IPS-15b (cell line): Measurements from ENCODE around the gene ATL1.
"Not testable (repeated sequence)": the region's sequence is repeated elsewhere in the genome, so short reads cannot be mapped to it uniquely, and the experiment has no call there.

Experiments
- H3K27me3 ChIP-seq: one replicate; pipeline ENCODE4 v1.6.1; 2013; ENCODE audit warnings: low read length; ENCODE audit not compliant: control insufficient read depth, insufficient read depth
- H3K36me3 ChIP-seq: one replicate; pipeline ENCODE4 v1.6.1; 2013; ENCODE audit warnings: low read length; ENCODE audit not compliant: control insufficient read depth, insufficient read depth
- H3K4me1 ChIP-seq: one replicate; pipeline ENCODE4 v1.6.1; 2013; ENCODE audit warnings: mild to moderate bottlenecking, low read length; ENCODE audit not compliant: control insufficient read depth, insufficient read depth
- H3K4me3 ChIP-seq: one replicate; pipeline ENCODE4 v1.5.1; 2013; ENCODE audit warnings: low read depth, low read length
- H3K9ac ChIP-seq: one replicate; pipeline ENCODE4 v1.6.1; 2013; ENCODE audit warnings: low read depth, mild to moderate bottlenecking, low read length
- H3K9me3 ChIP-seq: one replicate; pipeline ENCODE4 v1.6.1; 2013; ENCODE audit warnings: mild to moderate bottlenecking, low read length; ENCODE audit not compliant: control insufficient read depth, insufficient read depth

Gene ATL1

DNA sequence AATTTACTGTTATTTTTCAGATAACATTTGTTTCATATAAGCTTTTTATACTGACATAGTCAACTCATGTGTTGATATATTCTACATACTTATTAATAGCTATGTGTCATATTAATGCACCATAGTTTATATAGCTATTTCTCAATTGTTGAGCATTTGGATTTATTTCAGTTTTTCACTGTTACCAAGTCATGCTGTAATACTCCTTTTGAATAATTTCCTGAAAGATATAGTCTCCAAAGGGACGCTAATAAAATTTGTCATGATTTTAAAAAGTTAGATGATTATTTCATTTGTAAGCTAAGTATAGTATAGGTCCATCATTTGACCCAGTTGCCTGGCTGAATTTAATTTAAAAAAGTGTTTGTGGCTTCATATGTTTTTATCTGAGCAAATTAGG lies 47.8 kb downstream of the ATL1 start:
- Histone ChIP-seq H3K4me3 (no peak overlapping the region), H3K36me3 (no peaks in the 10 kb centered on the region), H3K27me3 (no peaks in the 10 kb centered on the region), H3K4me1 (no peaks in the 10 kb centered on the region), H3K9ac (no peak overlapping the region), H3K9me3 (no peaks in the 10 kb centered on the region)

DNA sequence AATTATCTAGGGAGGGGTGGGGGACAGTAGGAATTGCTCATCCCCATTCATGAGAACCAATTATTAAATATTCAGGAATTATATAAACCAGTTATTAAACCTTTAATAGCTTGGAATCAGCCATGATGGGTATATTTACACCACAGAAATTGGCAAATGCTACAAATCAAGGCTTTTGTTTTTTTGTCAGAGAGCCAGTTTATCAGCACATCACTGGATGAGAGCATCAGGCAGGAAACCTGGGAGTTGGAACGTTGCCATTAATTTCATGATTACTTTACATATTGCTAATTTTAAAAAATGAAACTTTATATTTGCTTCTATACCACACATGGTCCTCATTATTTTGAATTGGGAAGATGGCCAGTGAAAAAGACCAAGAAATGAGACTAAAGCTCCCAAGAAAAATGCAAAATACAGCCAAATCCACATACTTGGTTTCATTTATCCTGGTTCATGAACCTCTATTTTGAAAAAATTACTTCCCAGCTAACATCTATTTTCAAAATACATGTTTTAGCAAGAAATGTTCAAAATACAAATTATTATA lies 48.4 kb downstream of the ATL1 start:
- no peak overlapping the region for H3K4me3 ChIP-seq
- H3K4me1 ChIP-seq = no peaks in the 10 kb centered on the region
- no peaks in the 10 kb centered on the region for H3K36me3 ChIP-seq
- no peak overlapping the region for H3K9ac ChIP-seq
- H3K9me3 ChIP-seq = no peaks in the 10 kb centered on the region
- H3K27me3 ChIP-seq = no peaks in the 10 kb centered on the region

GRCh38 chr14:50610465-50610864 lies 50.5 kb downstream of the ATL1 start:
- Histone ChIP-seq H3K36me3 (no peaks in the 10 kb centered on the region), H3K27me3 (no peaks in the 10 kb centered on the region), H3K9ac (no peak overlapping the region), H3K9me3 (no peaks in the 10 kb centered on the region), H3K4me3 (no peak overlapping the region), H3K4me1 (no peaks in the 10 kb centered on the region)

- Histone ChIP-seq H3K36me3 (no peaks in the 10 kb centered on the region), H3K4me1 (no peaks in the 10 kb centered on the region), H3K9me3 (no peaks in the 10 kb centered on the region), H3K4me3 (no peak overlapping the region), H3K27me3 (no peaks in the 10 kb centered on the region), H3K9ac (no peak overlapping the region)
Measured at GRCh38 chr14:50612806-50613205, 52.9 kb downstream of the ATL1 start.

GRCh38 chr14:50615056-50615455 lies 55.1 kb downstream of the ATL1 start:
- Histone ChIP-seq H3K27me3 (no peaks in the 10 kb centered on the region), H3K36me3 (no peaks in the 10 kb centered on the region), H3K9ac (no peak overlapping the region)

DNA sequence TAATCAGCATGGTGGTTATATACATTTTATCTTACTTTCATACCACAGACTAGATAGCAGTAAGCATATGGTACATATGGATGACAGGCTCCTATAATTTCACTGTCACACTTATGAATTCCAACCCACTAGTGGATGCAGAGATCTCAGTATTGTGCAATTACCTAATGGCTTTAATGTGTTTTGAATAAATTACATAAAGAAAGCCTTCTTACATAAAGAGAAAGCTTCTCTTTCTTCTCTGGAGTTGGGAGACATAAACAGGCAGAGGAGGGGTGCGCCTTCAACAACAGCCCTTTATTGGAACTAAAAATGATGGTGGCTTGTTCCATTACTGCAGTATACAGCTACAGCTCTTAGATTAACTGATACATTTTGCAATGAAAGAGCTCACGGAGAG lies 55.6 kb downstream of the ATL1 start:
- no peak overlapping the region for H3K9ac ChIP-seq
- no peaks in the 10 kb centered on the region for H3K9me3 ChIP-seq
- H3K27me3 ChIP-seq = no peaks in the 10 kb centered on the region
- no peaks in the 10 kb centered on the region for H3K36me3 ChIP-seq
- H3K4me3 ChIP-seq = no peak overlapping the region
- H3K4me1 ChIP-seq = no peaks in the 10 kb centered on the region

More at GRCh38 chr14:50615056-50615455, 55.1 kb downstream of the ATL1 start:
- Histone ChIP-seq H3K9me3 (no peaks in the 10 kb centered on the region), H3K4me1 (no peaks in the 10 kb centered on the region), H3K4me3 (no peak overlapping the region)

DNA sequence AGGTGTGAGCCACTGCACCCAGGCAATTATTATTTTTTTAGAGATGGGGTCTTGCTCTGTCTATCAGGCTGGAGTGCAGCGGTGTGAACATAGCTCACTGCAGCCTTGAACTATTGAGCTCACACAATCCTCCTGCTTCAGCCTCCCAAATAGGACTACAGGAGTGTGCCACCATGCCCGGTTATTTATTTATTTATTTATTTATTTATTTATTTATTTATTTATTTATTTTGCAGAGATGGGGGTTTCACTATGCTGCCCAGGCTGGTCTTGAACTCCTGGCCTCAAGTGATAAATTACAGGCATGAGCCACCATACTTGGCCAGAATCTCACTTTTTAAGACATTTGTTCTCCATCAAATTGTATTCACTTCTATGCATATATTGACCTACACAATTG lies 56.3 kb downstream of the ATL1 start:
- Histone ChIP-seq H3K9ac (no peak overlapping the region), H3K9me3 (no peaks in the 10 kb centered on the region), H3K4me3 (no peak overlapping the region), H3K4me1 (no peaks in the 10 kb centered on the region), H3K36me3 (no peaks in the 10 kb centered on the region), H3K27me3 (no peaks in the 10 kb centered on the region)

DNA sequence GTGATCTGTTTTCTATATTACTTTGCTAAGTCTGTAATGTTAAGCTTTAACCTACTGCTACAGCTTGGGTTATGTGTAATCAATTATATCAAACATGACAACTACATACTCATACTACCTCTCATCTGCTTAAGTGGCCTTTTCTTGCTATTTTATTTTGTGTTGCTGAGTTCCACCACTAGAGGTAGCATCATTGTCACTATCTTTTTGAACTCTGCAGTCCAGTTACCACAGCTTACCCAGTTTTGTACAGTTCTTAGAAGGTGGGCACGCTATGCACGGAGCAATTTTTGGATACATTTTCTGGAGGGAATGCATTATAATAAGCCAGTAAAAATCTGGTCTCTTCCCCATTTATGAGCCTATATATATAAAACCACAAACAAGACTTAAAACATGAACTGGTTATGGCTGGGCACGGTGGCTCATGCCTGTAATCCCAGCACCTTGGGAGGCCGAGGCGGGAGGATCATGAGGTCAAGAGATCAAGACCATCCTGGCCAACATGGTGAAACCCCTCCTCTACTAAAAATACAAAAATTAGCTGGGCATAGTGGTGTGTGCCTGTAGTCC lies 59.7 kb downstream of the ATL1 start:
- no peaks in the 10 kb centered on the region for H3K36me3 ChIP-seq
- H3K4me3 ChIP-seq = no peak overlapping the region
- H3K9ac ChIP-seq = no peak overlapping the region
- H3K9me3 ChIP-seq = no peaks in the 10 kb centered on the region
- H3K4me1 ChIP-seq = no peaks in the 10 kb centered on the region
- no peaks in the 10 kb centered on the region for H3K27me3 ChIP-seq

GRCh38 chr14:50620341-50620740 lies 60.4 kb downstream of the ATL1 start:
- Histone ChIP-seq H3K36me3 (no peaks in the 10 kb centered on the region), H3K9me3 (no peaks in the 10 kb centered on the region), H3K4me1 (no peaks in the 10 kb centered on the region), H3K4me3 (no peak overlapping the region), H3K27me3 (no peaks in the 10 kb centered on the region), H3K9ac (no peak overlapping the region)

DNA sequence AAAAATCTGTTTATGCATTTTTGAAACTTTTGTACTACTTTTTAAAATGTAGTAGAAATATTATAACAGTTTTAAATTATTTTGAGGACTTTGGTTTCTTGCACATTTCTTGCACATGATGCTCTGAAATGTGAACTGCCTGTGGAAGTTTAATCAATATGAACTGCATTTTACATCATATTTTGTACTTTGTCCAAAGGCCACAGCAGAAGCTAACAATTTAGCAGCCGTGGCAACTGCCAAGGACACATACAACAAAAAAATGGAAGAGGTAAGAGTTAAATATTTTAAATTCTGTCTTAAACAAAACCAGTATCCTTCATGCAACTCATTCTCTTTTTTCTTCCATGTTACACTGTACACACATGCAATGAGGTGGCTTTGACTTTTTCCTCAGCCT lies 63.0 kb downstream of the ATL1 start:
- Histone ChIP-seq H3K36me3 (no peaks in the 10 kb centered on the region), H3K27me3 (no peaks in the 10 kb centered on the region), H3K9ac (no peak overlapping the region), H3K4me1 (no peaks in the 10 kb centered on the region), H3K4me3 (no peak overlapping the region), H3K9me3 (no peaks in the 10 kb centered on the region)

GRCh38 chr14:50624447-50624846 lies 64.5 kb downstream of the ATL1 start:
- Histone ChIP-seq H3K9ac (no peak overlapping the region), H3K36me3 (no peaks in the 10 kb centered on the region), H3K4me1 (no peaks in the 10 kb centered on the region), H3K9me3 (no peaks in the 10 kb centered on the region), H3K27me3 (no peaks in the 10 kb centered on the region), H3K4me3 (no peak overlapping the region)

DNA sequence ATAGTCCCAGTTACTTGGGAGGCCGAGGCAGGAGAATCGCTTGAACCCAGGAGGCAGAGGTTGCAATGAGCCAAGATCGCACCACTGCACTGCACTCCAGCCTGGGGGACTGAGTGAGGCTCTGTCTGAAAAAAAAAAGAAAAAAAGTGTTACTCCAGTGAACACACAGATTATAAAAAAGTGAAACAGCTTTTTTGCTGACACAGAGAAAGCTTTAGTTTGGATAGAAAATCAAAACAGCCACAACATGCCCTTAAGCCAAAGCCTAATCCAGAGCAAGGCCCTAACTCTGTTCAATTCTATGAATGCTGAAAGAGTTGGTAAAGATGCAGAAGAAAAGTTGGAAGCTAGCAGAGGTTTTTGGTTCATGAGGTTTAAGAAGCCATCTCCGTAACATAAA lies 65.0 kb downstream of the ATL1 start:
- H3K9me3 ChIP-seq, H3K4me1 ChIP-seq, H3K9ac ChIP-seq, H3K36me3 ChIP-seq, H3K27me3 ChIP-seq, H3K4me3 ChIP-seq: not testable (repeated sequence)
